Lung microvascular endothelial cell (primary cell): ENCODE results near the gene NDUFA11. TPM values are rescaled to one million over a fixed set of nuclear protein-coding genes. Genes with fewer than 3 reads are reported as not detected.

ENCODE experiments used
- DNase-seq, 2 donors: peaks; one replicate each; pipeline versions ENCODE4 v3.0.0 to v3.0.0-alpha.2; 2010; ENCODE audit warnings: low read depth in 2 of 2
- total RNA-seq: library from RNA; depleted of rRNA; stranded (reverse); fragments of >200 nt; gene quantifications from 2 replicates; pipeline ENCODE4 v1.2.1, GENCODE V29; 2014

NDUFA11 gene
- 219 and 282 TPM in 2 replicates for total RNA-seq

- DNase-seq, result peak; percentile 97 to 99
Observed at GRCh38 chr19:5903624-5904351, at the start of gene NDUFA11. Gene NDUFA11, minus strand, starts transcription at chr19:5903790. Its CDS starts 82 bp downstream, at chr19:5903708.

- DNase-seq, result peak in 1 of 2 donors; percentile 76
Observed at GRCh38 chr19:5953030-5953589, 49.5 kb upstream of the NDUFA11 start.

GRCh38 chr19:5952193-5953029 is 48.8 kb upstream of the NDUFA11 start:
- DNase-seq, result peak in 1 of 2 donors; percentile 26

- DNase-seq, result peak; percentile 19 to 38
Observed at GRCh38 chr19:5951338-5951861, 47.8 kb upstream of the NDUFA11 start.

GRCh38 chr19:5950741-5951140 is 47.2 kb upstream of the NDUFA11 start:
- DNase-seq, result no peak

GRCh38 chr19:5949792-5950305 is 46.3 kb upstream of the NDUFA11 start:
- DNase-seq, result no peak

GRCh38 chr19:5948752-5949564 is 45.4 kb upstream of the NDUFA11 start:
- DNase-seq, result no peak

GRCh38 chr19:5947435-5947834 is 43.8 kb upstream of the NDUFA11 start:
- DNase-seq, result no peak

GRCh38 chr19:5943623-5944022 is 40.0 kb upstream of the NDUFA11 start:
- DNase-seq, result no peak

GRCh38 chr19:5943045-5943444 is 39.5 kb upstream of the NDUFA11 start:
- DNase-seq, result no peak

- no peak for DNase-seq
Observed at GRCh38 chr19:5941673-5942072, 38.1 kb upstream of the NDUFA11 start.

GRCh38 chr19:5940260-5941208 is 36.9 kb upstream of the NDUFA11 start:
- no peak for DNase-seq

- no peak for DNase-seq
Observed at GRCh38 chr19:5937550-5937949, 34.0 kb upstream of the NDUFA11 start.

GRCh38 chr19:5936292-5936592 is 32.7 kb upstream of the NDUFA11 start:
- no peak for DNase-seq

GRCh38 chr19:5935473-5936291 is 32.1 kb upstream of the NDUFA11 start:
- DNase-seq, result no peak

GRCh38 chr19:5934774-5935472 is 31.3 kb upstream of the NDUFA11 start:
- peak; percentile 63 to 87 for DNase-seq

- DNase-seq, result peak; percentile 53 to 74
Observed at GRCh38 chr19:5934069-5934401, 30.4 kb upstream of the NDUFA11 start.

GRCh38 chr19:5933391-5934068 is 29.9 kb upstream of the NDUFA11 start:
- DNase-seq, result peak; percentile 33 to 37
